Stimulated activated CD8-positive, alpha-beta memory T cell treated with anti-CD3 and anti-CD28 coated beads, Interleukin-12 subunit alpha, Interleukin-12 subunit beta, amount 100 ng/mL, for 24 hours (primary cell): ENCODE results near the gene ATAD3C.
A peak's percentile ranks its signal among the peaks of the same experiment; 100 is the strongest.
"Not testable (repeated sequence)": the region's sequence is repeated elsewhere in the genome, so short reads cannot be mapped to it uniquely, and the experiment has no call there.

Source experiments
- DNase-seq: peaks from one replicate; pipeline ENCODE4 v3.0.0-alpha.2; 2020; ENCODE audit errors: extremely low read depth

ATAD3C gene

GRCh38 chr1:1508775-1509464, 59.4 kb downstream of the ATAD3C start:
- not testable (repeated sequence) for DNase-seq

GRCh38 chr1:1509465-1509850, 60.0 kb downstream of the ATAD3C start:
- DNase-seq = not testable (repeated sequence)

- DNase-seq = no peak
Observed at GRCh38 chr1:1510912-1511532, 61.5 kb downstream of the ATAD3C start.

GRCh38 chr1:1511533-1512285, 62.2 kb downstream of the ATAD3C start, which contains the start of gene ATAD3A:
Gene ATAD3A, plus strand, starts transcription at chr1:1512162. Its CDS starts 107 bp downstream, at chr1:1512269.
- DNase-seq = peak; percentile 96

- DNase-seq = not testable (repeated sequence)
Observed at GRCh38 chr1:1512425-1512824, 62.9 kb downstream of the ATAD3C start.

GRCh38 chr1:1513675-1514074, 64.2 kb downstream of the ATAD3C start:
- DNase-seq = not testable (repeated sequence)

- not testable (repeated sequence) for DNase-seq
Observed at GRCh38 chr1:1514376-1514775, 64.9 kb downstream of the ATAD3C start.

- not testable (repeated sequence) for DNase-seq
Observed at GRCh38 chr1:1516923-1517322, 67.4 kb downstream of the ATAD3C start.

GRCh38 chr1:1517973-1518620, 68.6 kb downstream of the ATAD3C start:
- no peak for DNase-seq

- not testable (repeated sequence) for DNase-seq
Observed at GRCh38 chr1:1518621-1519007, 69.1 kb downstream of the ATAD3C start.
